ENCODE results near the gene CIDEA.
"Not testable (repeated sequence)": the region's sequence is repeated elsewhere in the genome, so short reads cannot be mapped to it uniquely, and the experiment has no call there.

The CIDEA gene

GRCh38 chr18:12228308-12228707, 25.9 kb upstream of the CIDEA start:
- not testable (repeated sequence) for DNase-seq (ENCODE audit: low read depth); H3K9ac ChIP-seq (ENCODE audit: low read length); H3K4me1 ChIP-seq (ENCODE audit: control insufficient read depth, insufficient read depth, low read length); H3K27me3 ChIP-seq (replicated peaks; ENCODE audit: control insufficient read depth, insufficient read depth, low read length); H3K9me3 ChIP-seq (ENCODE audit: control insufficient read depth, low read length); H3K36me3 ChIP-seq (ENCODE audit: control insufficient read depth, insufficient read depth, low read length, severe bottlenecking); H3K4me3 ChIP-seq (ENCODE audit: low read length)

GRCh38 chr18:12230561-12230960, 23.6 kb upstream of the CIDEA start:
- H3K36me3 ChIP-seq (ENCODE audit: control insufficient read depth, insufficient read depth, low read length, severe bottlenecking); H3K4me3 ChIP-seq (ENCODE audit: low read length); DNase-seq (ENCODE audit: low read depth); H3K9ac ChIP-seq (ENCODE audit: low read length); H3K27me3 ChIP-seq (replicated peaks; ENCODE audit: control insufficient read depth, insufficient read depth, low read length); H3K4me1 ChIP-seq (ENCODE audit: control insufficient read depth, insufficient read depth, low read length); H3K9me3 ChIP-seq (ENCODE audit: control insufficient read depth, low read length): not testable (repeated sequence)

- no peaks in the 10 kb centered on the region for H3K36me3 ChIP-seq (ENCODE audit: control insufficient read depth, insufficient read depth, low read length, severe bottlenecking)
- no peaks in the 10 kb centered on the region for H3K9me3 ChIP-seq (ENCODE audit: control insufficient read depth, low read length)
- no peak overlapping the region for H3K4me3 ChIP-seq (ENCODE audit: low read length)
- no peaks in the 10 kb centered on the region for H3K4me1 ChIP-seq (ENCODE audit: control insufficient read depth, insufficient read depth, low read length)
- no peak for DNase-seq (ENCODE audit: low read depth)
- H3K27me3 ChIP-seq (replicated peaks; ENCODE audit: control insufficient read depth, insufficient read depth, low read length): no peaks in the 10 kb centered on the region
- H3K9ac ChIP-seq (ENCODE audit: low read length): no peak overlapping the region
Measured at GRCh38 chr18:12231040-12231882, 22.9 kb upstream of the CIDEA start.

- H3K27me3 ChIP-seq (replicated peaks; ENCODE audit: control insufficient read depth, insufficient read depth, low read length): peaks cover 6% of the 10 kb centered on the region
- no peak for DNase-seq (ENCODE audit: low read depth)
- no peaks in the 10 kb centered on the region for H3K4me1 ChIP-seq (ENCODE audit: control insufficient read depth, insufficient read depth, low read length)
Measured at GRCh38 chr18:12231986-12232385, 22.2 kb upstream of the CIDEA start.

GRCh38 chr18:12233378-12233777, 20.8 kb upstream of the CIDEA start:
- Histone ChIP-seq H3K9ac (ENCODE audit: low read length) (no peak overlapping the region), H3K27me3 (replicated peaks; ENCODE audit: control insufficient read depth, insufficient read depth, low read length) (peaks cover 6% of the 10 kb centered on the region), H3K9me3 (ENCODE audit: control insufficient read depth, low read length) (no peaks in the 10 kb centered on the region), H3K36me3 (ENCODE audit: control insufficient read depth, insufficient read depth, low read length, severe bottlenecking) (no peaks in the 10 kb centered on the region), H3K4me3 (ENCODE audit: low read length) (no peak overlapping the region), H3K4me1 (ENCODE audit: control insufficient read depth, insufficient read depth, low read length) (peaks cover 4% of the 10 kb centered on the region)
- DNase-seq (ENCODE audit: low read depth): no peak

More at GRCh38 chr18:12231986-12232385, 22.2 kb upstream of the CIDEA start:
- Histone ChIP-seq H3K9me3 (ENCODE audit: control insufficient read depth, low read length) (no peaks in the 10 kb centered on the region), H3K9ac (ENCODE audit: low read length) (no peak overlapping the region), H3K4me3 (ENCODE audit: low read length) (no peak overlapping the region), H3K36me3 (ENCODE audit: control insufficient read depth, insufficient read depth, low read length, severe bottlenecking) (no peaks in the 10 kb centered on the region)

GRCh38 chr18:12234451-12235190, 19.5 kb upstream of the CIDEA start:
- Histone ChIP-seq H3K4me1 (ENCODE audit: control insufficient read depth, insufficient read depth, low read length) (peaks cover 15% of the 10 kb centered on the region), H3K27me3 (replicated peaks; ENCODE audit: control insufficient read depth, insufficient read depth, low read length) (peaks cover 6% of the 10 kb centered on the region), H3K36me3 (ENCODE audit: control insufficient read depth, insufficient read depth, low read length, severe bottlenecking) (no peaks in the 10 kb centered on the region), H3K4me3 (ENCODE audit: low read length) (no peak overlapping the region), H3K9ac (ENCODE audit: low read length) (no peak overlapping the region), H3K9me3 (ENCODE audit: control insufficient read depth, low read length) (no peaks in the 10 kb centered on the region)
- no peak for DNase-seq (ENCODE audit: low read depth)

GRCh38 chr18:12236141-12236540, 18.0 kb upstream of the CIDEA start:
- H3K4me1 ChIP-seq (ENCODE audit: control insufficient read depth, insufficient read depth, low read length): peaks cover 15% of the 10 kb centered on the region
- no peaks in the 10 kb centered on the region for H3K9me3 ChIP-seq (ENCODE audit: control insufficient read depth, low read length)
- no peak overlapping the region for H3K4me3 ChIP-seq (ENCODE audit: low read length)
- H3K9ac ChIP-seq (ENCODE audit: low read length): no peak overlapping the region
- DNase-seq (ENCODE audit: low read depth): no peak
- no peaks in the 10 kb centered on the region for H3K36me3 ChIP-seq (ENCODE audit: control insufficient read depth, insufficient read depth, low read length, severe bottlenecking)
- H3K27me3 ChIP-seq (replicated peaks; ENCODE audit: control insufficient read depth, insufficient read depth, low read length): peaks cover 6% of the 10 kb centered on the region

- H3K9me3 ChIP-seq (ENCODE audit: control insufficient read depth, low read length): no peaks in the 10 kb centered on the region
- peak; percentile 81 for DNase-seq (ENCODE audit: low read depth)
- H3K4me3 ChIP-seq (ENCODE audit: low read length): peak overlapping the region; percentile 29
- H3K9ac ChIP-seq (ENCODE audit: low read length): no peak overlapping the region
- no peaks in the 10 kb centered on the region for H3K36me3 ChIP-seq (ENCODE audit: control insufficient read depth, insufficient read depth, low read length, severe bottlenecking)
- peaks cover 6% of the 10 kb centered on the region for H3K27me3 ChIP-seq (replicated peaks; ENCODE audit: control insufficient read depth, insufficient read depth, low read length)
- H3K4me1 ChIP-seq (ENCODE audit: control insufficient read depth, insufficient read depth, low read length): peaks cover 15% of the 10 kb centered on the region
Measured at GRCh38 chr18:12236934-12237832, 17.0 kb upstream of the CIDEA start.

- H3K4me3 ChIP-seq (ENCODE audit: low read length): no peak overlapping the region
- H3K4me1 ChIP-seq (ENCODE audit: control insufficient read depth, insufficient read depth, low read length): peaks cover 15% of the 10 kb centered on the region
- DNase-seq (ENCODE audit: low read depth): peak; percentile 48
- no peaks in the 10 kb centered on the region for H3K9me3 ChIP-seq (ENCODE audit: control insufficient read depth, low read length)
- no peak overlapping the region for H3K9ac ChIP-seq (ENCODE audit: low read length)
- peaks cover 6% of the 10 kb centered on the region for H3K27me3 ChIP-seq (replicated peaks; ENCODE audit: control insufficient read depth, insufficient read depth, low read length)
- H3K36me3 ChIP-seq (ENCODE audit: control insufficient read depth, insufficient read depth, low read length, severe bottlenecking): no peaks in the 10 kb centered on the region
Measured at GRCh38 chr18:12238826-12239225, 15.3 kb upstream of the CIDEA start.

- Histone ChIP-seq H3K36me3 (ENCODE audit: control insufficient read depth, insufficient read depth, low read length, severe bottlenecking) (no peaks in the 10 kb centered on the region), H3K4me1 (ENCODE audit: control insufficient read depth, insufficient read depth, low read length) (peaks cover 15% of the 10 kb centered on the region), H3K4me3 (ENCODE audit: low read length) (no peak overlapping the region), H3K9ac (ENCODE audit: low read length) (no peak overlapping the region), H3K27me3 (replicated peaks; ENCODE audit: control insufficient read depth, insufficient read depth, low read length) (peaks cover 6% of the 10 kb centered on the region), H3K9me3 (ENCODE audit: control insufficient read depth, low read length) (no peaks in the 10 kb centered on the region)
- DNase-seq (ENCODE audit: low read depth): peak; percentile 13
Measured at GRCh38 chr18:12239431-12239830, 14.7 kb upstream of the CIDEA start.
